WERI-Rb-1 (cell line): ENCODE results near the gene APLP2.

ENCODE experiments used
- DNase-seq: peaks from one replicate; pipeline ENCODE4 v3.0.0-alpha.2; 2020
- H3K27ac ChIP-seq: fragments of 250-450 bp; sonication (Bioruptor Pico); 2 replicates; pipeline ENCODE4 v1.5.1; 2020; ENCODE audit warnings: mild to moderate bottlenecking, moderate library complexity
- H3K27me3 ChIP-seq: fragments of 250-450 bp; sonication (Bioruptor Pico); 2 replicates; pipeline ENCODE4 v1.5.1; 2021; ENCODE audit warnings: mild to moderate bottlenecking, low read depth, moderate library complexity; ENCODE audit not compliant: insufficient read depth, severe bottlenecking
- H3K36me3 ChIP-seq: fragments of 250-450 bp; sonication (Bioruptor Pico); 2 replicates; pipeline ENCODE4 v1.5.1; 2020; ENCODE audit warnings: mild to moderate bottlenecking, moderate library complexity
- H3K4me3 ChIP-seq: 2 replicates; pipeline ENCODE4 v1.5.1; 2011; ENCODE audit warnings: low read depth, mild to moderate bottlenecking, control low read depth, low read length
- H3K9me3 ChIP-seq: fragments of 250-450 bp; sonication (Bioruptor Pico); 2 replicates; pipeline ENCODE4 v1.5.1; 2021; ENCODE audit warnings: mild to moderate bottlenecking, moderate library complexity; ENCODE audit not compliant: severe bottlenecking
- TF ChIP-seq, protein P1 (sequence below): IDR thresholded peaks from 2 replicates; pipeline ENCODE4 v1.5.1; 2011; ENCODE audit warnings: low read depth, mild to moderate bottlenecking, control low read depth, inconsistent platforms, low read length

Gene APLP2

DNA sequence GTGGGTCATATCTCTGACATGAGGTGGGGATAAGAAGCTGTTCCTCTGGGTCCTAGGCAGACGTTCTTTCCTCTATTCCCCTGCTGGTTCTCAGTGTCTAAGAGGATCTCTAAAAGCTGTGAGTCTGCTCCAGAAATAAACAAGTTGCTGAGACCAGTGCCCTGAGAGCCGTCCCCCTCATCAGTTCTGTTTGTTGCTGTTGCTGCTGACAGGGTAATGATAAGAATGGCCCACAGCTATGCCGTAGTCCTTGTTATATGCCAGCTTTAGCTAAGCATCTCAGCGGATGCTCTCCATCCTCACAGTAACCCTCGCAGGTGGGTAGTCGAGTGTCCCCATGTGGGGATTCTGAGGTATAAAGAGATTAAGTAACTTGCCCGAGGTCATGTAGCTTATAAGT is 66.4 kb downstream of the APLP2 start:
- TF ChIP-seq, protein P1, sequence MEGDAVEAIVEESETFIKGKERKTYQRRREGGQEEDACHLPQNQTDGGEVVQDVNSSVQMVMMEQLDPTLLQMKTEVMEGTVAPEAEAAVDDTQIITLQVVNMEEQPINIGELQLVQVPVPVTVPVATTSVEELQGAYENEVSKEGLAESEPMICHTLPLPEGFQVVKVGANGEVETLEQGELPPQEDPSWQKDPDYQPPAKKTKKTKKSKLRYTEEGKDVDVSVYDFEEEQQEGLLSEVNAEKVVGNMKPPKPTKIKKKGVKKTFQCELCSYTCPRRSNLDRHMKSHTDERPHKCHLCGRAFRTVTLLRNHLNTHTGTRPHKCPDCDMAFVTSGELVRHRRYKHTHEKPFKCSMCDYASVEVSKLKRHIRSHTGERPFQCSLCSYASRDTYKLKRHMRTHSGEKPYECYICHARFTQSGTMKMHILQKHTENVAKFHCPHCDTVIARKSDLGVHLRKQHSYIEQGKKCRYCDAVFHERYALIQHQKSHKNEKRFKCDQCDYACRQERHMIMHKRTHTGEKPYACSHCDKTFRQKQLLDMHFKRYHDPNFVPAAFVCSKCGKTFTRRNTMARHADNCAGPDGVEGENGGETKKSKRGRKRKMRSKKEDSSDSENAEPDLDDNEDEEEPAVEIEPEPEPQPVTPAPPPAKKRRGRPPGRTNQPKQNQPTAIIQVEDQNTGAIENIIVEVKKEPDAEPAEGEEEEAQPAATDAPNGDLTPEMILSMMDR = no peak
- Histone ChIP-seq H3K36me3 (peaks cover 16% of the 10 kb centered on the region), H3K4me3 (no peak overlapping the region), H3K27ac (no peak overlapping the region), H3K27me3 (no peaks in the 10 kb centered on the region), H3K9me3 (no peaks in the 10 kb centered on the region)
- DNase-seq = no peak

DNA sequence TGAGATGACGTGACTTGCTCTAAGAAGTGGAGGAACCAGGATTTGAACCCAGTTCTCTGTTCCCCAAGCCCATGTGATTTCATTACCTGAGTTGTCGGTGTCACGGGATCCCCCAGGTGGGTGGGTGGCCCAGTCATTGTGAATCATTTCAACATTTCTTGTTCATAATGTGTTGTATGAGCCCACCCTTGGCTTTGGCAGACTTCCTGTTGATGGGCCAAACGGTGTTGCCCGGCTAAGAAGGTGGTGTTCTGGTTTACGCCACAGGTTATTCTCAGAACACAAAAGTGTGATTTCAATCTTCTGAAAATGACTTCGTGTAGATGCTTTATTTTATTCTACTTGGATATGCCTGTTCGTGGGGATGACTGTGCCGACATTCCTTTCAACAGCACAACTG is 68.3 kb downstream of the APLP2 start:
- DNase-seq = no peak
- TF ChIP-seq, protein P1 = no peak
- no peak overlapping the region for H3K27ac ChIP-seq
- peaks cover 16% of the 10 kb centered on the region for H3K36me3 ChIP-seq
- H3K4me3 ChIP-seq = no peak overlapping the region
- no peaks in the 10 kb centered on the region for H3K27me3 ChIP-seq
- no peaks in the 10 kb centered on the region for H3K9me3 ChIP-seq

DNA sequence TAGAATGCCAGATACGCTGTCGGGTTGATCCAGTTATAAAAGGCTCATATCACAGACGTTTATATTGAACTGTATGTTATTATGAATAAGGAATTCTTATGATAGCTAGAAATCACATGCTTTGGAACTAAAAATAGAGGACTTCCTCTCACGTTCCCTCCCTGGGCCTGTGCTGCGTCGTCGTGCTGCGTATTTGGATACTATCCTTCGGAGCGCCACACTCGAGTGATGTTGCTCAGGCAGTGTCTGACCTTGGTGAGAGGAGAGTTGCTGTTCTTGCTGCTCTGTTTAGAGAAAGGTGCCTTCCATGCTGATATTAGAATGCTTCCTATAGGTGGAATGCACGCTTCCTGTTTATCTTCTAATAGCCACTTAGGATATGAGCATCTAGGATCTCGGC is 69.7 kb downstream of the APLP2 start:
- no peak overlapping the region for H3K4me3 ChIP-seq
- H3K27ac ChIP-seq = no peak overlapping the region
- peaks cover 18% of the 10 kb centered on the region; the same call in 1 of the 2 replicates for H3K36me3 ChIP-seq
- no peak for DNase-seq
- H3K27me3 ChIP-seq = no peaks in the 10 kb centered on the region
- TF ChIP-seq, protein P1 = no peak
- H3K9me3 ChIP-seq = no peaks in the 10 kb centered on the region

DNA sequence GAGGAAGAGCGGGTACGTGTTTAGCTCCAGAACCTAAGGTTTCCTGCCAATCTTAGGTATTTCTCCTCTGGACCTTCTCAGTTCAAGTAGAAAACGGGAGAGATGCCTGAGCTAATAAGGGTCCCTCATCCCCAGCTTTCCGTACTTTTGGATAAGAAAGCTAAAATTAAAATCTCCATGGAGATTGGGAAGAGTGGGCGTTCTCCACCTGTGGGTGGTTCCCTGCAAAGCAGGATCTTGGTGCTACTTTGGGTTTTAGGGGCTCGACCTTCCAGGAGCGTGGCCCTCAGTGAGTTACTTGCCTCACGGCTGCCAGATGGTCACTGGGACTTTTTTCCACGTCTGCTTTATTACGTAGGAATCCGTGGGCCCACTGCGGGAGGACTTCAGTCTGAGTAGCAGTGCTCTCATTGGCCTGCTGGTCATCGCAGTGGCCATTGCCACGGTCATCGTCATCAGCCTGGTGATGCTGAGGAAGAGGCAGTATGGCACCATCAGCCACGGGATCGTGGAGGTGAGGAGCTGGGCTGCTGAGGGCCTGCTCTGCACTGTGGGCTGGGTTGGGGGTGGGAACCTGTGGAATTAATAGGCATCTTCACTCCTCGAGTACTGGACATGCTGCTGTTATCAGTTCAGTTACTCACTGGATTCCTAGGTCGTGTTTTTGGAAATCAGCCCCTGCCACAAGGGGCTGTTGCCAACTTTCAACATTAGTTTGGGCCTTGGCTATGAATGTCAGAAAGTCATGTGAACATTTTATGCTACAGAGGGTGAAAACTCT is 72.1 kb downstream of the APLP2 start:
- no peak for DNase-seq
- Histone ChIP-seq H3K27ac (no peak overlapping the region), H3K4me3 (no peak overlapping the region), H3K36me3 (peaks cover 22% of the 10 kb centered on the region; the same call in 1 of the 2 replicates), H3K27me3 (no peaks in the 10 kb centered on the region), H3K9me3 (no peaks in the 10 kb centered on the region)
- TF ChIP-seq, protein P1 = no peak

DNA sequence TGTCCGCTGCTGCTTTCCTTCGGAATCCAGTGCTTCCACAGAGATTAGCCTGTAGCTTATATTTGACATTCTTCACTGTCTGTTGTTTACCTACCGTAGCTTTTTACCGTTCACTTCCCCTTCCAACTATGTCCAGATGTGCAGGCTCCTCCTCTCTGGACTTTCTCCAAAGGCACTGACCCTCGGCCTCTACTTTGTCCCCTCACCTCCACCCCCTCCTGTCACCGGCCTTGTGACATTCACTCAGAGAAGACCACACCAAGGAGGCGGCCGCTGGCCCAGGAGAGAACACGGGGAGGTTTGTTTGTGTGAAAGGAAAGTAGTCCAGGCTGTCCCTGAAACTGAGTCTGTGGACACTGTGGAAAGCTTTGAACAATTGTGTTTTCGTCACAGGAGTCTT is 74.4 kb downstream of the APLP2 start:
- H3K9me3 ChIP-seq = no peaks in the 10 kb centered on the region
- no peak overlapping the region for H3K4me3 ChIP-seq
- TF ChIP-seq, protein P1 = no peak
- no peak for DNase-seq
- peaks cover 22% of the 10 kb centered on the region; the same call in 1 of the 2 replicates for H3K36me3 ChIP-seq
- H3K27ac ChIP-seq = no peak overlapping the region
- H3K27me3 ChIP-seq = no peaks in the 10 kb centered on the region
